ENCODE measurements around the gene SYT6.

DNA sequence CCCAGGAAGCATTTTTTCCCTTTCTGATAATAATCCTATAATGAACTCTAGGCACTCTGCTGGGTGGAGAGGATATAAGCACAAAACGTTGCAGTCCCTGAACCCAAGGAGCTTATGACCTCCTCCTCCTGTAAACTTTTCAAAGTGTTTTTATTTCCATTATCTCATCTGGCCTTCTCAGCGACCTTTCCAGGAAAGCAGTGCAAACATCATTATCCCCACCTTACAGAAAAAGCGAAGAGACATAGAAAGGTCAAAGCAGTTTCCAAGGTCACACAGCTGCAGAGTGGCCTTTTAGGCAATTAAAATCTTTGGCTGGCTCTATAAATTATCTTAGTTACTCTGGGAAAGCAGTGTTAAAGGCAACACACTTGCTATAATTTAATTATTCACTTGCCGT lies 110.6 kb downstream of the SYT6 start:
- TF ChIP-seq, protein P1, sequence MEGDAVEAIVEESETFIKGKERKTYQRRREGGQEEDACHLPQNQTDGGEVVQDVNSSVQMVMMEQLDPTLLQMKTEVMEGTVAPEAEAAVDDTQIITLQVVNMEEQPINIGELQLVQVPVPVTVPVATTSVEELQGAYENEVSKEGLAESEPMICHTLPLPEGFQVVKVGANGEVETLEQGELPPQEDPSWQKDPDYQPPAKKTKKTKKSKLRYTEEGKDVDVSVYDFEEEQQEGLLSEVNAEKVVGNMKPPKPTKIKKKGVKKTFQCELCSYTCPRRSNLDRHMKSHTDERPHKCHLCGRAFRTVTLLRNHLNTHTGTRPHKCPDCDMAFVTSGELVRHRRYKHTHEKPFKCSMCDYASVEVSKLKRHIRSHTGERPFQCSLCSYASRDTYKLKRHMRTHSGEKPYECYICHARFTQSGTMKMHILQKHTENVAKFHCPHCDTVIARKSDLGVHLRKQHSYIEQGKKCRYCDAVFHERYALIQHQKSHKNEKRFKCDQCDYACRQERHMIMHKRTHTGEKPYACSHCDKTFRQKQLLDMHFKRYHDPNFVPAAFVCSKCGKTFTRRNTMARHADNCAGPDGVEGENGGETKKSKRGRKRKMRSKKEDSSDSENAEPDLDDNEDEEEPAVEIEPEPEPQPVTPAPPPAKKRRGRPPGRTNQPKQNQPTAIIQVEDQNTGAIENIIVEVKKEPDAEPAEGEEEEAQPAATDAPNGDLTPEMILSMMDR (IDR thresholded peaks at IDR 0.05): no peak
- no peak for TF ChIP-seq POLR2A (IDR thresholded peaks at IDR 0.05)

Data from testis (tissue), 2 donors.